OCI-LY7 (cell line): ENCODE measurements around the gene UFSP2.

ENCODE experiments used
- EZH2phosphoT487 ChIP-seq: fragments of 200-600 bp; sonication (generic); IDR thresholded peaks from 2 replicates; pipeline ENCODE4 v1.6.1; 2018; ENCODE audit warnings: low read depth, borderline replicate concordance, mild to moderate bottlenecking, mixed run types, antibody characterized with exemption, low read length, moderate library complexity, mixed read lengths
- TF ChIP-seq, protein P1 (sequence below): fragments of 200-600 bp; sonication (generic); conservative IDR thresholded peaks from 2 replicates; pipeline ENCODE4 v1.5.1; 2014; ENCODE audit warnings: mild to moderate bottlenecking, antibody characterized with exemption, low read length, moderate library complexity, mixed read lengths

DNA sequence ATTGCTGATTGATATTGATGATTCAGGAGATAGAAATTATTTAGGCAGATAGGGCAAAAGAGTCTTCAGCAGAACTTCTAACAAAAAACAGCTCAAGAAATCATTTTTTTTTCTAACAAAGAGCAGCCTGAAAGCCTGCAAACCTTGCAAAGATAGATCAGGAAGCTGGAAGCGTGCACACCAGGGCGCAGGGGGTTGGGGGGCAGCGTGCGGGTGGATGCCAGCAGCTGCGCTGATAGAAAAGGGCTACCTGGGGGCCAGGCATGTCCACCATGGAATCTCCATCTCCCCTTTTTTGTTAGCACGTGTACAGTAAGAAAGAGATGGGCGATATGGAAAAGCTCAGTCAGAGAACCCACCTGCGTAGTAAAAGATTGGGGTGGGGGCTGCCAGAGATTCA is 47.5 kb upstream of the UFSP2 start:
- TF ChIP-seq, protein P1, sequence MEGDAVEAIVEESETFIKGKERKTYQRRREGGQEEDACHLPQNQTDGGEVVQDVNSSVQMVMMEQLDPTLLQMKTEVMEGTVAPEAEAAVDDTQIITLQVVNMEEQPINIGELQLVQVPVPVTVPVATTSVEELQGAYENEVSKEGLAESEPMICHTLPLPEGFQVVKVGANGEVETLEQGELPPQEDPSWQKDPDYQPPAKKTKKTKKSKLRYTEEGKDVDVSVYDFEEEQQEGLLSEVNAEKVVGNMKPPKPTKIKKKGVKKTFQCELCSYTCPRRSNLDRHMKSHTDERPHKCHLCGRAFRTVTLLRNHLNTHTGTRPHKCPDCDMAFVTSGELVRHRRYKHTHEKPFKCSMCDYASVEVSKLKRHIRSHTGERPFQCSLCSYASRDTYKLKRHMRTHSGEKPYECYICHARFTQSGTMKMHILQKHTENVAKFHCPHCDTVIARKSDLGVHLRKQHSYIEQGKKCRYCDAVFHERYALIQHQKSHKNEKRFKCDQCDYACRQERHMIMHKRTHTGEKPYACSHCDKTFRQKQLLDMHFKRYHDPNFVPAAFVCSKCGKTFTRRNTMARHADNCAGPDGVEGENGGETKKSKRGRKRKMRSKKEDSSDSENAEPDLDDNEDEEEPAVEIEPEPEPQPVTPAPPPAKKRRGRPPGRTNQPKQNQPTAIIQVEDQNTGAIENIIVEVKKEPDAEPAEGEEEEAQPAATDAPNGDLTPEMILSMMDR = no peak
- no peak for TF ChIP-seq EZH2phosphoT487
